Sigmoid colon (tissue), 7 donors: ENCODE measurements around the gene KRTAP3-2. TPM values are rescaled to one million over a fixed set of nuclear protein-coding genes. Genes with fewer than 3 reads are reported as not detected.
"Not testable (repeated sequence)": the region's sequence is repeated elsewhere in the genome, so short reads cannot be mapped to it uniquely, and the experiment has no call there.

Experiments used
- DNase-seq: peaks from one replicate; pipeline ENCODE4 v3.0.0-alpha.2; 2019
- H3K27ac ChIP-seq, 4 donors: fragments of 200-600 bp; sonication (generic); one replicate each; pipeline ENCODE4 v1.5.1; 2016 to 2019; ENCODE audit warnings: mild to moderate bottlenecking in 1 of 4
- H3K27me3 ChIP-seq, 3 donors: fragments of 200-600 bp; sonication (generic); one replicate each; pipeline ENCODE4 v1.5.1; 2019; ENCODE audit warnings: mild to moderate bottlenecking in 1 of 3
- H3K36me3 ChIP-seq, 4 donors: fragments of 200-600 bp; sonication (generic); one replicate each; pipeline ENCODE4 v1.5.1; 2016 to 2019
- H3K4me1 ChIP-seq, 4 donors: fragments of 200-600 bp; sonication (generic); one replicate each; pipeline ENCODE4 v1.5.1; 2017 to 2019
- H3K4me3 ChIP-seq, 4 donors: fragments of 200-600 bp; sonication (generic); one replicate each; pipeline ENCODE4 v1.5.1; 2017 to 2019; ENCODE audit warnings: mild to moderate bottlenecking in 2 of 4, moderate library complexity in 1 of 4
- H3K9me3 ChIP-seq, 4 donors: fragments of 200-600 bp in 3 of 4; sonication (generic) in 3 of 4; one replicate each; pipeline versions ENCODE4 v1.5.1 to v1.6.1; 2013 to 2019
- CTCF ChIP-seq, 4 experiments: fragments of 450-650 bp in 3 of 4; fragments of 200-600 bp in 1 of 4; IDR thresholded peaks; one replicate each; pipeline ENCODE4 v1.5.1; 2016 to 2019; ENCODE audit warnings: antibody characterized with exemption in 4 of 4, mild to moderate bottlenecking in 3 of 4, moderate library complexity in 2 of 4
- EP300 ChIP-seq, 4 donors: sonication (generic); formaldehyde crosslinking; IDR thresholded peaks; one replicate each; pipeline ENCODE4 v1.6.1; 2017; ENCODE audit warnings: antibody characterized with exemption in 4 of 4
- POLR2A ChIP-seq, 2 donors: fragments of 450-650 bp; IDR thresholded peaks; one replicate each; pipeline ENCODE4 v1.6.1; 2016; ENCODE audit warnings: antibody characterized with exemption in 2 of 2, mild to moderate bottlenecking in 2 of 2, moderate library complexity in 2 of 2
- POLR2AphosphoS5 ChIP-seq, 4 donors: sonication (generic); formaldehyde crosslinking; IDR thresholded peaks; one replicate each; pipeline ENCODE4 v1.6.1; 2017; ENCODE audit warnings: antibody characterized with exemption in 4 of 4
- WGBS, 2 donors: extraction: QIAGEN DNeasy Blood & Tissue Kit; methylation state at CpG; one replicate each; pipeline ENCODE4 v1.1.7; 2013; 5-methylcytosine and 5-hydroxymethylcytosine counted together
- intact Hi-C: fragments of 100-400 bp; cut with DNase I; formaldehyde crosslinking; loops from one replicate; pipeline ENCODE4 v1.15.1; 2023
- polyA plus RNA-seq, 3 donors: library from polyadenylated mRNA; stranded (reverse); fragments of 200-250 nt; gene quantifications; one replicate each; pipeline ENCODE4 v1.2.3, GENCODE V29; 2013
- total RNA-seq, 4 donors: library from RNA; depleted of rRNA; stranded (reverse); fragments of >200 nt; gene quantifications; one replicate each; pipeline ENCODE4 v1.1.0, GENCODE V29; 2016
- donor health status: healthy with polysubstance abuse.
- donor health status: Bipolar disorder and iron deficiency.
- donor health status: healthy.

Gene KRTAP3-2
- not detected for total RNA-seq
- not detected for polyA plus RNA-seq

- H3K4me1 ChIP-seq, H3K27ac ChIP-seq, H3K4me3 ChIP-seq, H3K27me3 ChIP-seq, intact Hi-C loops, H3K9me3 ChIP-seq, DNase-seq, H3K36me3 ChIP-seq: not testable (repeated sequence)
- WGBS, 2 donors = 84 to 92% methylated on average over 6 of the region's 6 CpGs
Observed at GRCh38 chr17:40999563-40999962, at the start of gene KRTAP3-2. TSS of gene KRTAP3-2 (minus strand) at chr17:40999906. CDS start at chr17:40999853, 53 bp downstream.

GRCh38 chr17:41049110-41049509 lies 49.4 kb upstream of the KRTAP3-2 start:
- Histone ChIP-seq H3K36me3 (no peaks in the 10 kb centered on the region), H3K9me3 (peaks cover 0 to 2% (median 0%) of the 10 kb centered on the region in 4 donors), H3K4me3 (no peak overlapping the region), H3K4me1 (no peaks in the 10 kb centered on the region), H3K27me3 (peaks cover 0 to 24% (median 0%) of the 10 kb centered on the region in 3 donors), H3K27ac (no peak overlapping the region)
- no peak for DNase-seq
- TF ChIP-seq POLR2A (IDR thresholded peaks at IDR 0.05) (no peak), CTCF (IDR thresholded peaks at IDR 0.05) (no peak)
- 39 to 59% methylated on average over 2 of the region's 2 CpGs for WGBS, 2 donors
- intact Hi-C loops = no loop called here

- TF ChIP-seq EP300 (IDR thresholded peaks at IDR 0.05) (no peak), POLR2A (IDR thresholded peaks at IDR 0.05) (no peak), POLR2AphosphoS5 (IDR thresholded peaks at IDR 0.05) (no peak), CTCF (IDR thresholded peaks at IDR 0.05) (no peak)
- intact Hi-C loops = no loop called here
- DNase-seq = no peak
- Histone ChIP-seq H3K4me1 (no peaks in the 10 kb centered on the region), H3K27ac (no peak overlapping the region), H3K27me3 (peaks cover 0 to 24% (median 0%) of the 10 kb centered on the region in 3 donors), H3K9me3 (peaks cover 0 to 2% (median 0%) of the 10 kb centered on the region in 4 donors), H3K4me3 (no peak overlapping the region), H3K36me3 (no peaks in the 10 kb centered on the region)
- 73 to 76% methylated on average over 7 of the region's 7 CpGs for WGBS, 2 donors
Observed at GRCh38 chr17:41048441-41048840, 48.7 kb upstream of the KRTAP3-2 start.

- H3K9me3 ChIP-seq, H3K4me1 ChIP-seq: not testable (repeated sequence)
- WGBS, 2 donors = 63 to 66% methylated on average over 10 of the region's 33 CpGs
Observed at GRCh38 chr17:41046735-41047465, 47.2 kb upstream of the KRTAP3-2 start, which contains the start of gene KRTAP2-1. TSS of gene KRTAP2-1 (minus strand) at chr17:41047316. CDS start at chr17:41047267, 49 bp downstream.

GRCh38 chr17:41042953-41043352 lies 43.2 kb upstream of the KRTAP3-2 start:
- Histone ChIP-seq H3K4me3 (no peak overlapping the region), H3K36me3 (no peaks in the 10 kb centered on the region), H3K9me3 (peaks cover 0 to 2% (median 0%) of the 10 kb centered on the region in 4 donors), H3K4me1 (no peaks in the 10 kb centered on the region), H3K27ac (no peak overlapping the region), H3K27me3 (peaks cover 0 to 8% (median 0%) of the 10 kb centered on the region in 3 donors)
- no peak for DNase-seq
- intact Hi-C loops = no loop called here
- 95 to 97% methylated on average over 1 of the region's 1 CpG for WGBS, 2 donors
- TF ChIP-seq EP300 (IDR thresholded peaks at IDR 0.05) (no peak), POLR2A (IDR thresholded peaks at IDR 0.05) (no peak), CTCF (IDR thresholded peaks at IDR 0.05) (no peak), POLR2AphosphoS5 (IDR thresholded peaks at IDR 0.05) (no peak)

More at GRCh38 chr17:41046735-41047465, 47.2 kb upstream of the KRTAP3-2 start, which contains the start of gene KRTAP2-1:
- intact Hi-C loops, DNase-seq, H3K27ac ChIP-seq, H3K36me3 ChIP-seq, H3K4me3 ChIP-seq: not testable (repeated sequence)
- peaks cover 0 to 24% (median 0%) of the 10 kb centered on the region in 3 donors for H3K27me3 ChIP-seq

GRCh38 chr17:41040783-41041571 lies 41.3 kb upstream of the KRTAP3-2 start, which contains the start of gene KRTAP1-1:
TSS of gene KRTAP1-1 (minus strand) at chr17:41041450. CDS start at chr17:41041397, 53 bp downstream.
- H3K9me3 ChIP-seq, H3K27ac ChIP-seq, H3K4me3 ChIP-seq, DNase-seq, H3K27me3 ChIP-seq, intact Hi-C loops, H3K4me1 ChIP-seq, H3K36me3 ChIP-seq: not testable (repeated sequence)
- 79 to 89% methylated on average over 14 of the region's 14 CpGs for WGBS, 2 donors
